A549 treated with AZD9567 at 1 μM for 4 hours (cell line): Measurements from ENCODE around the gene PDE1A. TPM values are rescaled to one million over a fixed set of nuclear protein-coding genes. Genes with fewer than 3 reads are reported as not detected.

Experiments used
- total RNA-seq: library from RNA; stranded (reverse); fragments of 200-300 nt; extraction: Qiagen RNA extraction; gene quantifications from 5 replicates; pipeline ENCODE4 v1.2.3, GENCODE V29; 2022; ENCODE audit not compliant: insufficient read depth

Gene PDE1A
- 0.08 to 0.14 TPM (median 0.13 TPM) in 3 of 5 replicates, not detected in the others for total RNA-seq

GRCh38 chr2:182426918-182427240, at the start of gene PDE1A:
PDE1A (minus strand) TSS chr2:182427036.

